ENCODE data around the gene ACSM6.

ACSM6 gene

GRCh38 chr10:95273393-95274312 lies 79.6 kb downstream of the ACSM6 start:
- DNase-seq (ENCODE audit: low spot score): no peak

- DNase-seq (ENCODE audit: low spot score): no peak
Observed at GRCh38 chr10:95275726-95276366, 81.8 kb downstream of the ACSM6 start.

GRCh38 chr10:95276367-95277200 lies 82.5 kb downstream of the ACSM6 start:
- no peak for DNase-seq (ENCODE audit: low spot score)

- DNase-seq (ENCODE audit: low spot score): no peak
Observed at GRCh38 chr10:95277201-95277570, 83.1 kb downstream of the ACSM6 start.

GRCh38 chr10:95277614-95278013 lies 83.6 kb downstream of the ACSM6 start:
- no peak for DNase-seq (ENCODE audit: low spot score)

Data from CD4-positive, alpha-beta T cell treated with Interleukin-6 at 100 ng/mL for 8 hours (primary cell).